ENCODE data around the gene RAB29. TPM values are rescaled to one million over a fixed set of nuclear protein-coding genes. Genes with fewer than 3 reads are reported as not detected.

The RAB29 gene
- total RNA-seq, 1 experiment from 2014 or later = 11.0 TPM

GRCh38 chr1:205812878-205813754, 37.8 kb upstream of the RAB29 start, which contains the start of gene SLC41A1 (continued):
- TF ChIP-seq ZNF416 (CRISPR knock-in tag; IDR thresholded peaks at IDR 0.05) = peak; percentile 80; the same call in 1 of the 2 replicates
- TF ChIP-seq KAT7 (CRISPR knock-in tag; IDR thresholded peaks at IDR 0.05; ENCODE audit: borderline replicate concordance) = peak; percentile 33; the same call in 1 of the 2 replicates
- no peak; the same call in none of the 2 replicates for TF ChIP-seq FOXP4 (CRISPR knock-in tag; IDR thresholded peaks at IDR 0.05)
- no peak for TF ChIP-seq ELF4 (CRISPR knock-in tag; IDR thresholded peaks at IDR 0.05; ENCODE audit: low read depth)
- no peak for TF ChIP-seq ZMAT4 (CRISPR knock-in tag; IDR thresholded peaks at IDR 0.05)
- no peak for TF ChIP-seq IRF1 (CRISPR knock-in tag; IDR thresholded peaks at IDR 0.05)
- TF ChIP-seq SP1 (CRISPR knock-in tag; conservative IDR thresholded peaks at IDR 0.05) = peak; percentile 82
- no peak for TF ChIP-seq ZNF281 (CRISPR knock-in tag; IDR thresholded peaks at IDR 0.05)
- 0 out of 2 replicates have a peak, but pooled peaks have one; percentile 27 for TF ChIP-seq CREM (CRISPR knock-in tag; IDR thresholded peaks at IDR 0.05)
- TF ChIP-seq ETV6 (CRISPR knock-in tag; IDR thresholded peaks at IDR 0.05) = peak; percentile 23
- no peak for TF ChIP-seq NFATC4 (CRISPR knock-in tag; IDR thresholded peaks at IDR 0.05)
- no peak for TF ChIP-seq ZNF671 (CRISPR knock-in tag; IDR thresholded peaks at IDR 0.05)
- TF ChIP-seq NFE2L1 (CRISPR knock-in tag; IDR thresholded peaks at IDR 0.05) = no peak
- TF ChIP-seq ZNF219 (CRISPR knock-in tag; IDR thresholded peaks at IDR 0.05; ENCODE audit: borderline replicate concordance) = no peak
- TF ChIP-seq TP53 (CRISPR knock-in tag; IDR thresholded peaks at IDR 0.05) = 0 out of 2 replicates have a peak, but pooled peaks have one; percentile 7
- TF ChIP-seq TCF7 (CRISPR knock-in tag; IDR thresholded peaks at IDR 0.05; ENCODE audit: low read depth) = no peak
- no peak for TF ChIP-seq SMAD3 (CRISPR knock-in tag; IDR thresholded peaks at IDR 0.05; ENCODE audit: borderline replicate concordance)
- TF ChIP-seq ATF6 (CRISPR knock-in tag; IDR thresholded peaks at IDR 0.05) = no peak; the same call in 1 of the 2 replicates
- TF ChIP-seq PREB (CRISPR knock-in tag; IDR thresholded peaks at IDR 0.05; ENCODE audit: borderline replicate concordance) = no peak
- TF ChIP-seq ZBTB43 (CRISPR knock-in tag; IDR thresholded peaks at IDR 0.05) = no peak; the same call in 1 of the 2 replicates
- TF ChIP-seq E2F1 (CRISPR knock-in tag; IDR thresholded peaks at IDR 0.05) = no peak
- no peak for TF ChIP-seq ZNF121 (CRISPR knock-in tag; IDR thresholded peaks at IDR 0.05)

All from WTC11 (cell line).